HEK293T (cell line): ENCODE measurements around the gene PDIA5.

Experiments
- CTCF ChIA-PET: fragments of 350-600 bp; formaldehyde crosslinking; extraction: SDS; loops from one replicate; lab custom pipeline; 2021; ENCODE audit warnings: antibody characterized with exemption, inconsistent platforms; lab: Yijun Ruan, JAX
- POLR2A ChIA-PET: fragments of 350-600 bp; formaldehyde crosslinking; extraction: SDS; loops from one replicate; lab custom pipeline; 2020; ENCODE audit warnings: antibody characterized with exemption, inconsistent platforms; lab: Yijun Ruan, JAX
- DNase-seq: peaks from one replicate; pipeline ENCODE4 v3.0.0; 2012; ENCODE audit warnings: mixed read lengths; ENCODE audit errors: extremely low spot score
- ARNT ChIP-seq: fragments of 450-650 bp; IDR thresholded peaks from 2 replicates; pipeline ENCODE4 v1.6.1; 2017; ENCODE audit warnings: mild to moderate bottlenecking
- BHLHE40 ChIP-seq: fragments of 450-650 bp; IDR thresholded peaks from 2 replicates; pipeline ENCODE4 v1.6.1; 2016; ENCODE audit warnings: mild to moderate bottlenecking, moderate library complexity, borderline replicate concordance
- CTBP1 ChIP-seq: fragments of 450-650 bp; IDR thresholded peaks from 2 replicates; pipeline ENCODE4 v1.6.1; 2016; ENCODE audit warnings: borderline replicate concordance
- ELF4 ChIP-seq: fragments of 450-650 bp; IDR thresholded peaks from 2 replicates; pipeline ENCODE4 v1.6.1; 2017; ENCODE audit warnings: antibody characterized with exemption
- FOXA1 ChIP-seq: fragments of 450-650 bp; IDR thresholded peaks from 2 replicates; pipeline ENCODE4 v1.6.1; 2016; ENCODE audit warnings: mild to moderate bottlenecking
- FOXK2 ChIP-seq: fragments of 450-650 bp; IDR thresholded peaks from 2 replicates; pipeline ENCODE4 v1.6.1; 2016; ENCODE audit warnings: mild to moderate bottlenecking
- FOXM1 ChIP-seq: fragments of 450-650 bp; IDR thresholded peaks from 2 replicates; pipeline ENCODE4 v1.6.1; 2017; ENCODE audit warnings: mild to moderate bottlenecking, borderline replicate concordance
- HDGF ChIP-seq: fragments of 450-650 bp; IDR thresholded peaks from 2 replicates; pipeline ENCODE4 v1.6.1; 2017; ENCODE audit warnings: antibody characterized with exemption, borderline replicate concordance
- L3MBTL2 ChIP-seq: fragments of 450-650 bp; conservative IDR thresholded peaks from 2 replicates; pipeline ENCODE4 v1.6.1; 2016; ENCODE audit warnings: mild to moderate bottlenecking
- LEF1 ChIP-seq: fragments of 450-650 bp; IDR thresholded peaks from 2 replicates; pipeline ENCODE4 v1.6.1; 2017; ENCODE audit warnings: mild to moderate bottlenecking, borderline replicate concordance
- NFRKB ChIP-seq: fragments of 450-650 bp; IDR thresholded peaks from 2 replicates; pipeline ENCODE4 v1.6.1; 2016; ENCODE audit warnings: mild to moderate bottlenecking, moderate library complexity
- SP1 ChIP-seq: fragments of 450-650 bp; IDR thresholded peaks from 2 replicates; pipeline ENCODE4 v1.6.1; 2017
- SUZ12 ChIP-seq: fragments of 450-650 bp; IDR thresholded peaks from 2 replicates; pipeline ENCODE4 v1.6.1; 2016; ENCODE audit warnings: mild to moderate bottlenecking
- TARDBP ChIP-seq: fragments of 450-650 bp; IDR thresholded peaks from 2 replicates; pipeline ENCODE4 v1.6.1; 2016
- ZNF384 ChIP-seq: fragments of 450-650 bp; IDR thresholded peaks from 2 replicates; pipeline ENCODE4 v1.6.1; 2016
- TF ChIP-seq, protein P1 (sequence below): fragments of 450-650 bp; IDR thresholded peaks from 2 replicates; pipeline ENCODE4 v1.6.1; 2016

The PDIA5 gene

GRCh38 chr3:123021996-123022510, 44.8 kb upstream of the PDIA5 start:
- ChIA-PET POLR2A (no interaction called here), CTCF (interaction anchor here (1.2 kb wide), 1 partner anchor 79 kb away, joined by 3 read pairs; no protein-coding TSS in a partner anchor)
- no peak for DNase-seq
- TF ChIP-seq ZNF384 (no peak), NFRKB (no peak), SP1 (no peak), FOXK2 (no peak), BHLHE40 (no peak), ARNT (no peak), SUZ12 (no peak), ELF4 (no peak), FOXA1 (no peak), FOXM1 (no peak), L3MBTL2 (no peak), LEF1 (no peak), CTBP1 (no peak), HDGF (no peak), TARDBP (no peak)
- TF ChIP-seq, protein P1, sequence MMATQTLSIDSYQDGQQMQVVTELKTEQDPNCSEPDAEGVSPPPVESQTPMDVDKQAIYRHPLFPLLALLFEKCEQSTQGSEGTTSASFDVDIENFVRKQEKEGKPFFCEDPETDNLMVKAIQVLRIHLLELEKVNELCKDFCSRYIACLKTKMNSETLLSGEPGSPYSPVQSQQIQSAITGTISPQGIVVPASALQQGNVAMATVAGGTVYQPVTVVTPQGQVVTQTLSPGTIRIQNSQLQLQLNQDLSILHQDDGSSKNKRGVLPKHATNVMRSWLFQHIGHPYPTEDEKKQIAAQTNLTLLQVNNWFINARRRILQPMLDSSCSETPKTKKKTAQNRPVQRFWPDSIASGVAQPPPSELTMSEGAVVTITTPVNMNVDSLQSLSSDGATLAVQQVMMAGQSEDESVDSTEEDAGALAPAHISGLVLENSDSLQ = no peak

DNA sequence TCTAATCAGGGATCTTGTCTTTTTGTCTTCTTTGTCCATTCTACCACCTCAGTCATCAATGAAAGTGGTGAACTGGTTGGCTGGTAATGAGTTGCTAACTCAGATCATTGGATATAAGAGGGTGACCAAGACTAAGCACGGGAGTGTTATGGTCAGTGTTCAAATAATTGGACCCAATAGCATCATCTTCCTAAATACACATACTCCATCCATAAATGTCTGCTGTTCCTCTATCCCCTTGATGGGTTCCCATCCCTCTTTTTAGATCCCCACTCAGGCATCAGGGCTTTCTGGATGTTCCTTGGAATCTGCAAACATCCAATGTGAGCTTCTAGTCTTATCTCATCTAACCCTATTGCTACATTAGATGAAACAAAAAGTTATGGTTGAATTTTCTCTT, 42.8 kb upstream of the PDIA5 start:
- ChIA-PET POLR2A (no interaction called here), CTCF (no interaction called here)

DNA sequence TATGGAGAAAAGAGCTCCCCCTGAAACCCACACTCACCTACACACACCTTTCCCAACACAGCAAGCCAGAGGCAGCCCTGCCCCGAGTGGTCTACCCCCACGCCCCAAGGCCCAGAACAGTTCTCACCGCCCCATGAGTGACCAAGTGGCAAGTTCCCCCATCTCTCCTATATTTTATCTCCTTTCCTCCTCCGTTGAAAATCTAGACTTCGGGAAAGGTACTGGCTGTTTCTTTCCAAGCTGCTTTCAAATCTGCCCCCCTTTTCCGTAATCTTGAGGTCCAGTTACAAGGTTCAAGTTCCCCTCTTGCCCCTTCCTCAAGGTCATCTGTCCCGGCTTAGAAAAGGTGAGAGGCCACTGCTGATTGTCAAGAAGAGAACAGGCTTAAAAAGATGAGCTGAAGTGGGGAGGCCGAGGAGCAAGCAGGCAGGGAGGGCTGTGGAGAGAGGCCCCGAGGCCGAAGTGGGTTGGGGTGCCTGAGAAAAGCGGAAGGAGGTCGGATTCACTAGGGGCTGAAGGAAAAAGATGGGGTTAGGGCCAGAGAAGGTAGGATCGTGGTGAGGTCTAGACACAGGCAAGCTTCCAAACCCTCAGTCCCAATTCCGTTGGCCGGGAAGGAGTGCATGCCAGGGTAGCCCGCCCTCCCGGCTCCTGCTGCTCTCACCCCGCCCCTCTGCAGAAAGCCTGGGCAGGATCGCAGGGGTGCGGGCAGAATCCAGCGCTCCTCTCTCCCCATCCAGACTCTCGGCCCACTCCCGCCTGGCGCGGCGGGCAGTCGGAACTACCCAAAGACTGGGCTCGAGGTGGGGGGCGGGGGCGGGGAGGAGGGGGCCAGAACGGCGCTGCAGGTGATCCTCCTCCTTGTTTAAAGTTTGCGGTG, 40.9 kb upstream of the PDIA5 start:
- TF ChIP-seq SUZ12 (no peak), BHLHE40 (no peak), FOXA1 (no peak), SP1 (no peak), ZNF384 (no peak), L3MBTL2 (no peak), HDGF (no peak), FOXM1 (no peak), TARDBP (no peak), FOXK2 (no peak), ARNT (no peak), LEF1 (no peak), ELF4 (no peak), CTBP1 (no peak), NFRKB (no peak)
- TF ChIP-seq, protein P1 = no peak
- no peak for DNase-seq
- POLR2A ChIA-PET = no interaction called here

More for the DNA sequence above, 42.8 kb upstream of the PDIA5 start:
- no peak for DNase-seq
- TF ChIP-seq FOXK2 = no peak
- no peak for TF ChIP-seq HDGF
- TF ChIP-seq ELF4 = no peak
- TF ChIP-seq TARDBP = no peak
- TF ChIP-seq ARNT = no peak
- no peak for TF ChIP-seq FOXA1
- TF ChIP-seq CTBP1 = no peak
- no peak for TF ChIP-seq ZNF384
- TF ChIP-seq SP1 = no peak
- TF ChIP-seq BHLHE40 = no peak
- TF ChIP-seq NFRKB = no peak
- TF ChIP-seq L3MBTL2 = no peak
- no peak for TF ChIP-seq LEF1
- TF ChIP-seq, protein P1 = no peak
- no peak for TF ChIP-seq SUZ12
- TF ChIP-seq FOXM1 = no peak

DNA sequence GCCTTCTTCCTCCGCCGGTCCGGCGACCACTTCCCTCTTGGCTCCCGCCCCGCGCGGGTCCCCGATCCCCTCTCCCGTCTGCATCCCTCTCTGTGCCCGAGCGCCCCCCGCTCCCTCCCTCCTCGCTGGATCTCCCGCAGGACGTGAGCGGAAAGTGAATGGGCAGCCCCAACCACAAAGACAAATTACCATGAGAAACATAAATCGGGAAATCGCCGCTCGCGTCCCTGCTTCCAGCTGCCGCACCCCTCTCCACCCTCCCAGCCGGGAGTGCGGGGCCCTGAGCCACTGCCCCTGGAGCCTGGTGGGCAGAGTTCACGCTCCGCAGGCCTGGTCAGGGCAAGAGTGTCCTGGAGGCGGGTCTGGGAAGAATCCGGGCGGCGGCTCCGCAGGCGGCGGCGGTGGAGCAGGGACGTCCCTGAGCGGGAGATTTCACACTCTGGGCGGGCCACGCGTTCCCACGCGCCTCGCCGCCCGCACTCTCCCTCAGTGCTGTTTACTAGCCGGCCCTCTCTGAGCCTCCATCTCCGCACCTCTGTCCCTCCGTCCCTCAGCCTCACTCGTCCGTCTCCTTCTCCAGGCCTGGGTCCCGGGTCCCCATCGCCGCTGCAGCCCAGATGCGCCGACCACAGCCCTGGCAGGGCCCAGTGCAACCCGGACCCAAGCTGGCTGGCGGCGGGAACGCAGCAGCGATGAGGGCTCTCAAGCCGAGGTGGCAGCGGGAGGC, 40.1 kb upstream of the PDIA5 start:
- ChIA-PET CTCF (interaction anchor here (0.6 to 5.5 kb wide), 10 partner anchors 8 to 462 kb away, joined by 3 to 29 read pairs (median 4); no protein-coding TSS in a partner anchor), POLR2A (interaction anchor here (0.6 to 2.5 kb wide), 5 partner anchors 8 to 175 kb away, joined by 3 to 6 read pairs (median 3); partner anchors contain the start of gene SEC22A)
- TF ChIP-seq FOXM1 (no peak), FOXK2 (no peak), SUZ12 (no peak), BHLHE40 (no peak), CTBP1 (no peak), ELF4 (no peak), SP1 (no peak), NFRKB (no peak), LEF1 (no peak), HDGF (no peak)
- TF ChIP-seq, protein P1 = no peak
- DNase-seq = no peak

More for the DNA sequence above, 40.9 kb upstream of the PDIA5 start:
- CTCF ChIA-PET = no interaction called here
